Adrenal gland (tissue), 5 donors: ENCODE measurements around the gene MAU2.
"Not testable (repeated sequence)": the region's sequence is repeated elsewhere in the genome, so short reads cannot be mapped to it uniquely, and the experiment has no call there.

Experiments used
- POLR2A ChIP-seq, 2 donors: fragments of 450-650 bp; IDR thresholded peaks; one replicate each; pipeline ENCODE4 v1.6.1; 2017; ENCODE audit warnings: antibody characterized with exemption in 2 of 2, mild to moderate bottlenecking in 2 of 2, moderate library complexity in 1 of 2
- TF ChIP-seq, protein P1 (sequence below), 6 experiments: fragments of 450-650 bp in 4 of 6; fragments of 200-600 bp in 2 of 6; sonication (generic) in 1 of 6; IDR thresholded peaks; 1 replicate in 5 of 6; 2 replicates in 1 of 6; pipeline versions ENCODE4 v1.5.1 to v1.8.0; 2016 to 2021; ENCODE audit warnings: antibody characterized with exemption in 6 of 6, mild to moderate bottlenecking in 2 of 6, moderate library complexity in 1 of 6
- donor health status: DM: no; HTN: no; CAD: no.

DNA sequence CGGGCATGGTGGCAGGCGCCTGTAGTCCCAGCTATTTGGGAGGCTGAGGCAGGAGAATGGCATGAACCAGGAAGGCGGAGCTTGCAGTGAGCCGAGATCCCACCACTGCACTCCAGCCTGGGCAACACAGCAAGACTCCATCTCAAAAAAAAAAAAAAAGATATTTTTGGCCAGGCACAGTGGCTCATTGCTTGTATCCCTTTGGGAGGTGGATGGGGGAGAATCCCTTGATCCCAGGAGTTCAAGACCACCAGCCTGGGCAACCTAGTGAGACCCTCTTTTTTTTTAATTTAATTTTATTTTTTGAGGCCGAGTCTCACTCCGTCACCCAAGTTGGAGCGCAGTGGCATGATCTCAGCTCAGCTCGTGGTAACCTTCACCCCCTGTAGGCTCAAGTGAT lies 30.1 kb downstream of the MAU2 start:
- TF ChIP-seq, protein P1, sequence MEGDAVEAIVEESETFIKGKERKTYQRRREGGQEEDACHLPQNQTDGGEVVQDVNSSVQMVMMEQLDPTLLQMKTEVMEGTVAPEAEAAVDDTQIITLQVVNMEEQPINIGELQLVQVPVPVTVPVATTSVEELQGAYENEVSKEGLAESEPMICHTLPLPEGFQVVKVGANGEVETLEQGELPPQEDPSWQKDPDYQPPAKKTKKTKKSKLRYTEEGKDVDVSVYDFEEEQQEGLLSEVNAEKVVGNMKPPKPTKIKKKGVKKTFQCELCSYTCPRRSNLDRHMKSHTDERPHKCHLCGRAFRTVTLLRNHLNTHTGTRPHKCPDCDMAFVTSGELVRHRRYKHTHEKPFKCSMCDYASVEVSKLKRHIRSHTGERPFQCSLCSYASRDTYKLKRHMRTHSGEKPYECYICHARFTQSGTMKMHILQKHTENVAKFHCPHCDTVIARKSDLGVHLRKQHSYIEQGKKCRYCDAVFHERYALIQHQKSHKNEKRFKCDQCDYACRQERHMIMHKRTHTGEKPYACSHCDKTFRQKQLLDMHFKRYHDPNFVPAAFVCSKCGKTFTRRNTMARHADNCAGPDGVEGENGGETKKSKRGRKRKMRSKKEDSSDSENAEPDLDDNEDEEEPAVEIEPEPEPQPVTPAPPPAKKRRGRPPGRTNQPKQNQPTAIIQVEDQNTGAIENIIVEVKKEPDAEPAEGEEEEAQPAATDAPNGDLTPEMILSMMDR (IDR thresholded peaks at IDR 0.05): not testable (repeated sequence)
- not testable (repeated sequence) for TF ChIP-seq POLR2A (IDR thresholded peaks at IDR 0.05)
